ENCODE results near the gene FANK1.
"Not testable (repeated sequence)": the region's sequence is repeated elsewhere in the genome, so short reads cannot be mapped to it uniquely, and the experiment has no call there.

Gene FANK1, protein sequence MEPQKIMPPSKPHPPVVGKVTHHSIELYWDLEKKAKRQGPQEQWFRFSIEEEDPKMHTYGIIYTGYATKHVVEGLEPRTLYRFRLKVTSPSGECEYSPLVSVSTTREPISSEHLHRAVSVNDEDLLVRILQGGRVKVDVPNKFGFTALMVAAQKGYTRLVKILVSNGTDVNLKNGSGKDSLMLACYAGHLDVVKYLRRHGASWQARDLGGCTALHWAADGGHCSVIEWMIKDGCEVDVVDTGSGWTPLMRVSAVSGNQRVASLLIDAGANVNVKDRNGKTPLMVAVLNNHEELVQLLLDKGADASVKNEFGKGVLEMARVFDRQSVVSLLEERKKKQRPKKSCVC

GRCh38 chr10:125896088-125896934 is at the start of gene FANK1:
FANK1 (plus strand) TSS chr10:125896564; CDS start chr10:125896643, 79 bp downstream.
- DNase-seq, result peak; percentile 74

DNA sequence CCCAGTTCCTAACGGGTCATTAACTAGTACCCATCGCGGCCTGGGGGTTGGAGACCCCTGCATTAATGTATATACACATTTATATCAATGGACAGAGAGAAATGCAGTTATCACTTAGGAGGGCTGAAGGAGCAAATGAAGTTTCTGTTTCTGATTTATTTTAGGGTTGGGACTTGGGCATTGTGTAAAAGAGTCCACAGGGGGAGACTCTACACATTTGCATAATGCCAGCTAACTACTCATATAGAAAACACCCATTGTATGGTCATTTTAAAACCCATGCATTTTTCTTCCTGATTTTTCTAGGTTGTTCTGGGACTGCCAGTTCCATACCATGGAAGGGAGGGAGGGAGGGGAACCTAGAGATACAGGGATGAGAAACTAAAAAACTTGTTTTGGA is 49.5 kb upstream of the FANK1 start:
- DNase-seq, result no peak

DNA sequence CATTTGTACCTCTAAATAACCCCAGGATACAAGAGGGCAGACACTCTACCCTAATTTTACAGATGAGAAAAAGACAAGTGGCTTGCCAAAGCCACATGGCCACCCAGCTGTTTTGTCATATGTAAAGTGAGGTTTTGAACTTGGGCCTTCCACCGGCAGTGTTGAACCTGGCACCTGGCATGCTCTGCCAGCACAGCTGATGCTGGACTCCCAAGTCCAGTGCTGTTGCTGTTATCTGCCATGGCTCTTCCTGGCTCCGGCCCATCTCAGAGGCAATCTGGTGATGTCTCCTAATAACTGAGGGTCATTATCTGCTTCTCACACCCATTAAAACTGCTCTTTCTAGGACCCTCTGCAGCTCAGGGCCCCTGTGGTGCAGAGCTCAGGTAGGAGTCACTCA is 48.0 kb upstream of the FANK1 start:
- DNase-seq, result no peak

DNA sequence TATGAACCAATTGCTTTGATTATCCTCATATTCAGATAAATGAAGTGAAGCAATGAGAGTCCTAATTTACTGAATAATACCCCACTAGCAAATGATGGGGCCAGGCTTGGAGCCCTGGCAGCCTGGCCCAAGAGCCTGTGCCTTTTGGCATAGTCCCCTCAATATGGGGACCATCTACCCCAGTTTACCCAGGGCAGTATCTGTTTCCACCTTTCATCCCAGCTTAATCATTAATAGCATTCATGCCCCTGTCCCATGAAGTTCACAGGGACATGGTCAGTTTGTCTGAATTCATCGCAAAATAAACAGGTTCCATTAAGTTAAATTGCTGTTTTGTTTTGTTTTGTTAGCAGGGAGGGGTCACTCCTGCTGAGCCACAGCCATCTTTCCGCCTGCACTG is 47.5 kb upstream of the FANK1 start:
- DNase-seq, result no peak

DNA sequence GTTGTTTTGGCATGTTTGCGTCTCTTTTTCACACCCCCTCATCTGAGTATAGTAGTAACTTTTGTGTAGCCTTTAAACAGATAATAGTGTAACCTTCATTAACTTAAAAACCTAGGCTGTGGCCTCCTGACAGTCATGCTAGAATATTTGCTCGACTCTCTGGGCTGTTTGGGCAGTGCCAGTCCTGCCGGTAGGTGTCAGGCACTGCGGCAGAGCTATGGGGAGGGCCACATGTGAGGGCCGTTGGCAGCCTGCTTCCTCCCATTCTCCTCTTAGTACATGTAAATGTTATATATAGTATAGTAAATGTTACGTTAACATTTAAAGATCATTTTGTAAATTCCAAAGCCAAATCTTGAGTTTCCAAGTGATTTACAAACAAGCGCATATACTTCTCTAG is 46.9 kb upstream of the FANK1 start:
- DNase-seq, result no peak

DNA sequence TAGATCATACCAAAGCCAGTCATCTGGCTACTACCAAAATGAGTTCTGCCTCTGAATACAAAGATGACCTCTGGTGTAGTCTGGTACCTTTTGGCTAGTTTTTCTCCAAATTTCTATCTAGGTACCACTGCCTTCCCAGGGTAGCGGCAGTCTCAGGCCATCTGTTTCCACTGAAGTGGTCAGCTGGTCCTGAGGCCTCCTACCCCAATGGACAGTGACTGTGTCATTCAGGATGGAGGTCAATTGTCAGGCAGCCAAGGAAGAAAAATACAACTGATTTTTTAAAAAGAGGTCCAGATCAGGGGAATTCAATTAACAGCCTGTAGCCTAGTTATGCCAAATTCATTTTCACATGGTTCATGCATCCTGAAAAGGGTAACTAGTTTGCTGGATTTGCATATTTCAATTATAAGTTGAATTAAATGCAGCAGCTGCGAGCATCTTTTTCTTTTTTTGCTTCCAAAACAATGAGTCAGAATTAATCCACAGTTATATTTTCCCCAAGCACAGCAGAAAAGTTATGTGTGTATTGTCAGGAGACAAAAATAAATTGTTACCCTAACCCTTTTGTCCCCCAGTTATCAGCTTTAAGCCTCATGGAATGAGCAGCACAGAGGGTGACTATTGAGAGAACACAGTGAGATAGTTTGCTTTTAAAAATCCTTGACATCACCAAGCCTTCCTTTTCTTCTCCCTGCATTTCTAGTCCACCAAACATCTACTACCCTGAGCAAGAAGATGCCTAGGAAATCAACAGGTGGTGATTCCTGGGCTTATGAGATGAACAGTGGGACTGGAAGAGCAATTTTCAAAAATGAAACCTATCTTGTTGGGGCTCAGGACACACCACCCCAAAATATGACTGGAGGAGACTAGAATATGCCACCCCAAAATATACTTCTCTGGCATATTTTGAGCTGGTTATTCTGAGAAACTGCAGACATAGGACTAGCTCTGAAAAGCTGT is 45.3 kb upstream of the FANK1 start:
- DNase-seq, result no peak

- no peak for DNase-seq
These were observed 43.9 kb upstream of the FANK1 start for GRCh38 chr10:125852487-125852886.

DNA sequence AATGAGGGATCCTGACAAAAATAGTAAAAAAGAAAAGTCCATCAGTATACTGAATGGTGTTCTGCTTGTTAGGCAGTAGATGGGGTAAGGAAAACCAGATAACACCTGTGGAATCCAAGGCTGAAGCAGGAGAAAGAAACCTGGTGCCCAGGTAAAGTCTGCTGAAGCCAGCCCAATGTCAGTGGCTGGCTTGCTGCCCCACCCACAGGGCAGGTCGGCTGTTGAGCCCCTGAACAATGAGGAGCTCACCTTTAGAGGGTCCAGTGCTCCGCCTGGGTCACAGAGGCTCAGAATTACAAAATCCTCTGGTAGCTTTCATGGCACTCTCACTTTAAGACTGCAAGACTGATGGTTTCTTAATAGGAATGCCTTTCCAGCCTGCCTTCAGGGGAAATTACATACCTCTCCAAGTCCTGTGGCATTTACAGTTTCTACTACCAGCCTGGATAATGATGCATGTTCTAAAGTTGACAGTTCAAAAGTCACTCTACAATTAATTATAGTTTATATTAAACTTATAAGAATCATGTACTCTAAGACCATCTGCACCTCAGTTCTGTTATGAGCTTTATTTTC is 39.1 kb upstream of the FANK1 start:
- no peak for DNase-seq

GRCh38 chr10:125859128-125859817 is 37.1 kb upstream of the FANK1 start:
- DNase-seq, result no peak

DNA sequence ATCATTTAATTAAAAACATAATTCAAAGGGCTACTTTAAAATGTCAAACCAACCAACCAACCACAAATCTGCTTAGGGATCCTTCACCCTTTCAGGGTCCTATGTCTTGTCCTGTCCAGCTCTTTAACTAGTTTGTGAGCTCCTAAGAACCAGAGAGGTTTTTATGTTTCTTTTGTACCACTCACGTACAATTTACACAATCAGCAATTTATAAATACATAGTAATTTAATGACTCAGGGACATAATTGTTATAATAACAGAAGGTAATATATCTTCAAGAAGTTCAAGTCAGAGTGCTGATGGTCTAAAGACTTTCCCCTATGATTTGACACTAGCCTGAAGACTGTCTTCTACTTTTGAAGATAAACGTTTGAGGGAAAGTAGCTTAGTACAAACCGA is 31.2 kb upstream of the FANK1 start:
- DNase-seq, result no peak

GRCh38 chr10:125866421-125867029 is 29.8 kb upstream of the FANK1 start:
- DNase-seq, result no peak

DNA sequence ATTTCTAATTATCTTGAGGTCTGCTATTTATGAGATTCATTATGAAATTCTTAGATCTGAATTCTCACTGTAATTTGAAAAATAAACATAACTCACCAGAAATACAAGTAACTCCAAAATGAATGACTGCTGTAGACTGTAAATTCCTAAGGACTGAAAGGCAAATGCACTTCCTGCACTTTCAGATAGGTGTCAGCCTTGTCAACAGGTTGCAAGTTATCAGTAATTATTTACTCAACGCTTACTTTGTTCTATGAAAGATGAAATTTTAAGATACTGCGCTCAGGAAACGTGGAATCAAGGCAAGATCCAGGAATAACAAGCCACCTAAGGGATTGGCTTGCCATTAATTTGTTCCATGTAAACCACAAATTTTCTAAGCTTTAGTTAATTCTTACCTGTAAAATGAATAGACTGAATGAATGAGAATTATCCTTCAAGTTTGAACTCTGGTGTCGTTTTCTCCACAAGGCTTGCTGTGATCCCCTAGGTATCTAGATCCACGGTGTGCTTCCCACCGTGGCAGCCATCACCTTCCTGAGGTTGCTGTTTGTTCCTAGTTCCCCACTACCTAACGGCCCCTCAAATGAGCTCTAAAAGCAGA is 27.9 kb upstream of the FANK1 start:
- peak; percentile 2 for DNase-seq

DNA sequence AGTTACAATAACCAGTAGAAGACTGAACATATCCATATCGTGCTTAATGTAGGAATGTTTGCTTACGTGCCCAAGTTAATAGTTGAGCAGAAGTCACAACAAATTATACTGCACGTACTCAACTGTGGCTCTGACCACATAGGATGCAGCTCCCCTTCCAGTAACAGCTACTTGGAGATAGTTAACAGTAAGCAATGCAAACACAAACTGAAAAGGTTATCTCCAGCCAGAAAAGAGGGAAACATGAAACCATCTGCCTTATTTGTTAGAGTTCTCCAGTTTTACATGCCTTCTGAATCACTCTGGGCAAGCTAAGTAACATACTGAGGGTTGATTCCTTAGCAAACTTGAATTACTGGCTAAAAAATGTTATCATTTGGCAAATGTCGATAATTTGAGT is 25.0 kb upstream of the FANK1 start:
- no peak for DNase-seq

DNA sequence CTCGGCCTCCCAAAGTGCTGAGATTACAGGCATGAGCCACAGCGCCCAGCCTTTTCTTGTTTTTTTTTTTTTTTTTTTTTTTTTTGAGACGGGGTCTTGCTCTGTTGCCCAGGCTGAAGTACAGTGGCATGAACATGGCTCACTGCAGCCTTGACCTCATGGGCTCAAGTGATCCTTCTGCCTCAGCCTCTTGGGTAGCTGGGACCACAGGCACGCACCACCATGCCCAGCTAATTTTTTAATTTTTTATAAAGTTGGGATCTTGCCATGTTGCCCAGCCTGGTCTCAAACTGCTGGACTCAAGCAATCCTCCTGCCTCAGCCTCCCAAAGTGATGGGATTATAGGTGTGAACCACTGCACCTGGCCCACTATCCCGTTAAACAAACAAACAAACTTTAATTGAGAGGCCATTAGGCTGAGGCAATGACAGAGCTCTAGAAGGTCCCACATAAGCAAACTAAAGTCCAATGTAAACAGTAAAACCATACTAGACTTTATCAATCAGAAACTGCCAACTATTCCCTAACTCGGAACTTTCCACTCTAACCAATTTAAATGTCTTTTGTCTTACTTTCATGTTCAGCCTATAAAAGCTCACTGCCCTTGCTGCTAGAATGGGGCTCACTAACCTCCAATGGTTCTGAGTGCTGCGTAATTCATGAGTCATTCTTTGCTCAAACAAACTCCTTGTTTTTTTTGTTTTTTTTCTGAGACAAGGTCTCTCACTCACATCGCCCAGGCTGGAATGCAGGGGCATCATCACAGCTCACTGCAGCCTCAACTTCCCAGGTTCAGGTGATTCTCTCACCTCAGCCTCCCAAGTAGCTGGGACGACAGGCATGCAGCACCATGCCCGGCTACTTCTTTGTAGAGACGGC is 17.2 kb upstream of the FANK1 start:
- DNase-seq, result no peak

DNA sequence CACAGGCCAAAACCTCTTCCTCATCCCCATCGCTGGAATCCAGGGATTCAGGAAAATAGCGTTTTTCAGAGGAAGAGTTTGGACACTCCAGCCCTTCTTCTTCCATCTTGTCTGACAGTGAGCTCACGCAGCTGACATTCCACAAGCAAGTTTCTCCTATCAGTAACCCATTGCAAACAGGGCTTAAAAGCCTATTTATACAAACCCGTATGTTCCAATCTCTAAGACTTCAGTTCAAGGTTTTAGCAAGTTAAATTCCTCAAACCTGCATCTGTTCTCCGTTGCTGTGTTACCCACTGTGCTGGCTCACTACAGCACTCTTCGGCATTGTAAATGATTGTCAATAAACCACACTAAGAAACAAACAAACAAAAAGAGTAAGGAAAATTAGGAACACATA is 15.6 kb upstream of the FANK1 start:
- no peak for DNase-seq

- DNase-seq, result no peak
These were observed 15.2 kb upstream of the FANK1 start, which contains the start of gene DHX32 for GRCh38 chr10:125881192-125881591. DHX32 (minus strand) TSS chr10:125881292; CDS start chr10:125880824, 468 bp downstream.

- DNase-seq, result no peak
These were observed 13.8 kb upstream of the FANK1 start for GRCh38 chr10:125882596-125882995.

GRCh38 chr10:125883211-125883610 is 13.2 kb upstream of the FANK1 start:
- DNase-seq, result no peak

- DNase-seq, result no peak
These were observed 9.4 kb upstream of the FANK1 start for GRCh38 chr10:125886914-125887512.

GRCh38 chr10:125889441-125889840 is 6.9 kb upstream of the FANK1 start:
- not testable (repeated sequence) for DNase-seq

Measured in activated CD4-positive, alpha-beta T cell treated with anti-CD3 and anti-CD28 coated beads, Interleukin-2, amount 50 U/mL, for 1 hour (primary cell).